Aorta (tissue), 5 donors: Measurements from ENCODE around the gene MRPL2. TPM values are rescaled to one million over a fixed set of nuclear protein-coding genes. Genes with fewer than 3 reads are reported as not detected.
"Not testable (repeated sequence)": the region's sequence is repeated elsewhere in the genome, so short reads cannot be mapped to it uniquely, and the experiment has no call there.

Experiments used
- ATAC-seq: fragments of 200-7000 bp; cut with Tn5 transposase; one replicate; pipeline ENCODE4 v1.9.1; 2022; ENCODE audit warnings: moderate library complexity; ENCODE audit not compliant: low FRiP score
- DNase-seq, 2 donors: peaks; one replicate each; pipeline ENCODE4 v3.0.0-alpha.2; 2020
- H3K27ac ChIP-seq, 2 donors: one replicate each; pipeline ENCODE4 v1.5.1; 2013; ENCODE audit warnings: low read length in 2 of 2, mild to moderate bottlenecking in 2 of 2, moderate library complexity in 2 of 2, control low read depth in 1 of 2, inconsistent platforms in 1 of 2, low read depth in 1 of 2
- H3K27me3 ChIP-seq, 2 donors: one replicate each; pipeline ENCODE4 v1.6.1; 2013; ENCODE audit warnings: control low read depth in 1 of 2, low read length in 1 of 2, mild to moderate bottlenecking in 1 of 2, moderate library complexity in 1 of 2; ENCODE audit not compliant: insufficient read depth in 2 of 2, control insufficient read depth in 1 of 2
- H3K36me3 ChIP-seq, 2 donors: one replicate each; pipeline ENCODE4 v1.6.1; 2013; ENCODE audit warnings: control low read depth in 1 of 2, low read length in 1 of 2, mild to moderate bottlenecking in 1 of 2; ENCODE audit not compliant: insufficient read depth in 2 of 2, control insufficient read depth in 1 of 2
- H3K4me1 ChIP-seq, 2 donors: one replicate each; pipeline ENCODE4 v1.6.1; 2013; ENCODE audit warnings: low read length in 2 of 2, control low read depth in 1 of 2, mild to moderate bottlenecking in 1 of 2, moderate library complexity in 1 of 2; ENCODE audit not compliant: insufficient read depth in 2 of 2, control insufficient read depth in 1 of 2
- H3K4me3 ChIP-seq, 2 donors: one replicate each; pipeline ENCODE4 v1.5.1; 2013; ENCODE audit warnings: low read length in 2 of 2, control low read depth in 1 of 2, mild to moderate bottlenecking in 1 of 2
- H3K9me3 ChIP-seq: one replicate; pipeline ENCODE4 v1.6.1; 2013; ENCODE audit warnings: mild to moderate bottlenecking, low read length; ENCODE audit not compliant: control insufficient read depth
- WGBS, 2 donors: extraction: QIAGEN DNeasy Blood & Tissue Kit; methylation state at CpG; one replicate each; pipeline ENCODE4 v1.1.7; 2013; 5-methylcytosine and 5-hydroxymethylcytosine counted together
- intact Hi-C, 2 donors: fragments of 100-400 bp; cut with DNase I; formaldehyde crosslinking; loops; one replicate each; pipeline versions ENCODE4 v1.14.2 to v1.15.0; 2022
- polyA plus RNA-seq, 2 donors: library from polyadenylated mRNA; stranded (reverse); fragments of 200-250 nt; gene quantifications; one replicate each; pipeline ENCODE4 v1.2.3, GENCODE V29; 2013
- total RNA-seq, 2 donors: library from RNA; stranded (reverse); fragmentation: NEBNext Ultra II Directional; extraction: Animal tissue kit (Norgen Biotek cat#: 25700); gene quantifications; one replicate each; pipeline ENCODE4 v1.2.1, GENCODE V29; 2021
- donor health status: healthy with polysubstance abuse.
- donor health status: Bipolar disorder and iron deficiency.
- donor health status: DM: no; HTN: no; CAD: no.
- donor health status: DM: no; HTN: no; CAD: no.
- donor health status: DM: yes; HTN: yes; CAD: no.

The MRPL2 gene
- total and polyA plus RNA-seq, 4 donors, result 29.3 to 55.2 (median 32.0) TPM

DNA sequence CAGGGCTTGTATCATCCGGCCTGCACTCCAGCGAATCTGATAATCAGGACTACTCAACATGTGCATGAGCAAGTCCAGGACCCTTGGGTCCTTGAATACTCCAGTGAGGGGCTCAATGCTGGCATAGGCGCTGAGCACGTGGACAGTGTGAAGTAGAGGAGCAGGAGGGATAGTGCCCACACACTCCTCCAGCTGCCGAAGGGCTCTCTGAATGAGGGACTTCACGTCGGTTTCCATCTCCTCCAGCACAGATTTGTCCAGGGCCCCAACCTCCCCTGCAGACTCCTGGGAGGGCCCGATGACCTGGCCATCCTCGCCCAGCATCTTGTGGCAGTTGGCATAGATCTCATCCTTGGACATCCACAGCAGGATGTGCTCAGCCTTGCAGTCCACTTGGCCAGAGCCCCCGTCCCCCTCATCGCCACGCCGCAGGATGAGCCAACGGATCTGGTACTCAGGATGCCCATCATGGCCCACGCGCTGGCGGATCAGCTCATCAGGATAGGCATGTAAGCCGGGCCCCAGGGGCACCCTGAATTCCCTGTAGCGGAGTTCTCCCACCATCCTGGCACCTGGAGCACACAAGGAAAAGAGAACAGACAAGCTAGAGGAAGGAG is 6.9 kb downstream of the MRPL2 start:
- H3K27ac ChIP-seq, result peak overlapping the region in 1 of 2 donors; percentile 82
- H3K9me3 ChIP-seq, result no peaks in the 10 kb centered on the region
- no peak for DNase-seq
- intact Hi-C loops, result loop anchor here (2.0 to 5.0 kb wide), 2 partner anchors 38 to 125 kb away; partner anchors contain the start of genes CNPY3 (in 1 of the 2) and KLHDC3 (in 1 of the 2)
- peaks cover 0 to 5% of the 10 kb centered on the region in 2 donors for H3K36me3 ChIP-seq
- no peaks in the 10 kb centered on the region for H3K27me3 ChIP-seq
- no peaks in the 10 kb centered on the region for H3K4me1 ChIP-seq
- 86 to 88% methylated on average over 19 of the region's 19 CpGs for WGBS, 2 donors
- H3K4me3 ChIP-seq, result no peak overlapping the region
- no peak for ATAC-seq

DNA sequence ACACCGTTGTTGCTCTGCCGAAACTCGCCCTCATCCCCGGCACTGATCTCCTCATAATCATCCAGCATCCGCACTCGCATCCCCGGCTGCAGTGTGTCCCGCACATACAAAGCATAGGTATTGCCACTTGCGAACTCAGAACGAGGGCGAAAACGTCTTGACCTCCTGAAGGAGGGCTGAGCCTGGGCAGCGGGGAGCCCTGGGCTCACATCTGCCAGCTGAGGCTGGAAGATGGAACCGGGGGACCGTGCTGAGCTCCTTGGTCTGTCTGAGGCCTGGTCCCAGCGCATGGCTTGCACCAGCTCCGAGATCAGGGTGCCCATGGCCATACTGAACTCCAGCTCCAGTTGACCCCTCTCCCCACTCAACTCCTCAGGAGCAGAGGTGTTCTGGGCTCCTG is 8.3 kb downstream of the MRPL2 start:
- H3K9me3 ChIP-seq, result no peaks in the 10 kb centered on the region
- intact Hi-C loops, result loop anchor here in 1 of 2 donors (5.0 kb wide), 1 partner anchor 124 kb away; the partner anchor contains the start of gene CNPY3
- no peak for ATAC-seq
- H3K4me3 ChIP-seq, result no peak overlapping the region
- no peak for DNase-seq
- no peaks in the 10 kb centered on the region for H3K4me1 ChIP-seq
- no peaks in the 10 kb centered on the region for H3K27me3 ChIP-seq
- WGBS, 2 donors, result 92 to 95% methylated on average over 17 of the region's 17 CpGs
- H3K27ac ChIP-seq, result no peak overlapping the region
- peaks cover 0 to 7% of the 10 kb centered on the region in 2 donors for H3K36me3 ChIP-seq

DNA sequence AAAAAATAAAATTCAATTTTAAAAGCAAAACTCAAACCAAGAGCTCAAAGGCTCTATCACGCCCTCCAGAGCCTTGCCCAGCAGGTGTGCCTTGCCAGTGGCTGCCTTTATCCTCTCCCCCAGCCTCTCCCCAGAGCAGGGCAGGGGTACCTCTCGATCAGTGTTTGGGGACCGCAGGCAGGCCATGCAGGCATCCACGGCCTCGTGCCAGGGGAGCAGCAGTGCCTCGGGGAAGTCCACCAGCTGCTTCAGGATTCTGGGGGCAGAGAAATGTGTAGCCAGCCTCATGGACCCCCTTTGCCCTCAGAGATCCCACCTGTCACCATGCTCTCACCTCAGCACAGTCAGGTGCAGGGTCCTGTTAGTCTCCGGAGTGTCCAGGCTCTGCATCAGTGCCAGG is 11.2 kb downstream of the MRPL2 start:
- WGBS, 2 donors, result 82 to 91% methylated on average over 7 of the region's 7 CpGs
- Histone ChIP-seq H3K9me3 (no peaks in the 10 kb centered on the region), H3K27me3 (no peaks in the 10 kb centered on the region), H3K27ac (no peak overlapping the region), H3K4me1 (no peaks in the 10 kb centered on the region), H3K4me3 (no peak overlapping the region), H3K36me3 (peaks cover 0 to 5% of the 10 kb centered on the region in 2 donors)
- ATAC-seq (no peak), DNase-seq (peak in 1 of 2 donors; percentile 46)
- intact Hi-C loops, result no loop called here

DNA sequence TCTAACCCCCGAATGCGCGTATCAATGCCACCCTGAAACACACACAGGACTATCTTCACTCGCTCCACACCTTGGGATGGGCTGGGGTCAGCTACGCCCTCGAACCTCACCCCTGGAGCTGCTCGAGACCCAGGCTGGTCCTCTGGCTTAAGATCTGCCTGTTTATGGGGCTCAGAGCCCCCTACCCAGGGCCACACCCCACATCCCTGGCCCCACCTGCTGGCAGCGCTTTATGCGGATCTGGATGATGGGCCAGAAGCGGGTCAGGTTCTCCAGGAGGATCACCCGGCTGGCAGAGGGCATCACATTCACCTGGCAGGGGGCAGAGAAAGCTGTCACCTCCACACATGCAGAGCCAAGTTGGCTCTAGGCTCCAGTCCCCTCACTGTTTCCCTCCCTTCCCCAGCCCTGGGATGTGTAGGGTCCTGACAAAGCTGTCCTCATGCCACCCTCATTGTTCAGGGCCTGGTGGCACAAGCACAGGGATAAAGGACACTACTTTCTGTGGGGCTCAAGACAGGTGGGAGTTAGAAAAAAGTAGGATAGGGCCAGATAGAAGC is 13.8 kb downstream of the MRPL2 start:
- 90 to 91% methylated on average over 11 of the region's 11 CpGs for WGBS, 2 donors
- no peaks in the 10 kb centered on the region for H3K27me3 ChIP-seq
- DNase-seq, result peak in 1 of 2 donors; percentile 59
- H3K4me1 ChIP-seq, result no peaks in the 10 kb centered on the region
- ATAC-seq, result no peak
- no peak overlapping the region for H3K4me3 ChIP-seq
- no peaks in the 10 kb centered on the region for H3K9me3 ChIP-seq
- peaks cover 0 to 5% of the 10 kb centered on the region in 2 donors for H3K36me3 ChIP-seq
- H3K27ac ChIP-seq, result no peak overlapping the region
- intact Hi-C loops, result no loop called here

DNA sequence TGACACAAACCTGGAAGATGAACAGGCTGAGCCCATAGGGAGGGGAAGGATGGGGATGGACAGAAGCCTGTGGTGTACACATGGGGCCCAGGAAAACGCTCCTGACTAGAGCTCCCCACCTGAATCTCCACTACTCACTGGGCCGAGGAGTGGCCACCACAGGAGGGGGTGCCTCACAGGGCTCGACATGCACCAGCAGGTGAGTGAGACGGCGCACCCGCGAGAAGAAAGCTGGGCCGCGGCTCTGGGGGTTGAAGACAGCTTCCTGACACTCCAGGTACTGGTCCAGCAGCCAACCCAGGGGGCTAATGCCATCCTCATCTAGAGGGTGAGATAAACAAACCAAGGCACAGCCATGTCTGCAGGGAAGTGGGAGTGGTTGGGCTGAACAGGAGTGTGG is 15.9 kb downstream of the MRPL2 start:
- H3K4me3 ChIP-seq, result no peak overlapping the region
- no peaks in the 10 kb centered on the region for H3K9me3 ChIP-seq
- DNase-seq (peak in 1 of 2 donors; percentile 74), ATAC-seq (no peak)
- peaks cover 0 to 2% of the 10 kb centered on the region in 2 donors for H3K36me3 ChIP-seq
- no peak overlapping the region for H3K27ac ChIP-seq
- no peaks in the 10 kb centered on the region for H3K4me1 ChIP-seq
- no peaks in the 10 kb centered on the region for H3K27me3 ChIP-seq
- intact Hi-C loops, result no loop called here
- WGBS, 2 donors, result 91 to 92% methylated on average over 9 of the region's 9 CpGs

DNA sequence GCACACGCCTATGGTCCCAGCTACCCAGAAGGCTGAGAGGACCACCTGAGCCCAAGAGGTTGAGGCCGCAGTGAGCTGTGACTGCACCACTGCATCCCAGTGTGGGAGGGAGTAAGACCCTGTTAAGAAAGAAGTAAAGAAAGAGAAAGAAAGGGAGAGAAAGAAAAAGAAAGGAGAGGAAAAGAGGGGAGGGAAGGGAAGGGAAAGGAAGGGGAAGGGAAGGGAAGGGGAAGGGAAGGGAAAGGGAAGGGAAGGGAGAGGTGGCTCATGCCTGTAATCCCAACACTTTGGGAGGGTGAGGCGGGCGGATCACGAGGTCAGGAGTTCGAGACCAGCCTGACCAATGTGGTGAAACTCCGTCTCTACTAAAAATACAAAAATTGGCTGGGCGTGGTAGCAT is 17.8 kb downstream of the MRPL2 start:
- H3K9me3 ChIP-seq, H3K4me1 ChIP-seq, H3K27me3 ChIP-seq, intact Hi-C loops, H3K4me3 ChIP-seq, H3K27ac ChIP-seq, H3K36me3 ChIP-seq, ATAC-seq: not testable (repeated sequence)
- peak in 1 of 2 donors; percentile 59 for DNase-seq
- WGBS, 2 donors, result 87 to 89% methylated on average over 5 to 8 of the region's 8 CpGs

DNA sequence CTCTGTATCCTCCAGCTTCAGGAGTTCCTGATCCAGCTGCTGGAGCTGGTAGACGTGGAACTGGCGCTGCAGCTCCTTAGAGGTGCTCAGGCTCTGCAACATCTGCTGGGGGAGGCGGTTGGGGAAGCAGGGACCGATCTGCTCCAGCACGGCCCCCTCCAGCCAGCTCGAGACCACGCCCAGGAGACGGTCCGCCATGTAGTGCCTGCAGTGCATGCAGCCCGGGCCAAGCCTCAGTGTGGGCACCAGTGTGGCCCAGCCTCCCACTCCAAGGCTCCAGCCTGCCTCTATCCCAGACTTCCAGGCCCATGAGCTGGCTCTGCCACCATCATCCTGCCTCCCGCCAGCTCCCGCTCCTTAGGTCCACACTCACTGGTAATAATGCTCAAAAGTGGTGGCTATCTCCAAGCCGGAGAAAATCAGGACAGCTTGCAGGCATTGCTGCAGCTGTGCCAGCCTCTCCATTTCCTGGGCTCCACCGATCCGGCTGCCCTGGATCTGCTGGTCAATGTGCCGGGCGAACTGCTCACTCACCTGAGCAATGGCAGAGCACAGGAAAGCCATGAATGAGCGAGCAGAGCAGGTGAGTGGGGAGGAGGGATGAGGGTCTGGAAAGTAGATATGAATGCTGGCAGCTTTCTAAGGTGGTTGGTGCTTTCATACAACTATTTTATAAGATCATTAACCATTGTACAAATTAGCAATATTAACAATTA is 18.5 kb downstream of the MRPL2 start:
- intact Hi-C loops, result no loop called here
- ATAC-seq (no peak), DNase-seq (peak in 1 of 2 donors; percentile 71)
- H3K9me3 ChIP-seq, result no peaks in the 10 kb centered on the region
- no peak overlapping the region for H3K27ac ChIP-seq
- no peaks in the 10 kb centered on the region for H3K4me1 ChIP-seq
- H3K27me3 ChIP-seq, result no peaks in the 10 kb centered on the region
- H3K4me3 ChIP-seq, result no peak overlapping the region
- WGBS, 2 donors, result 90 to 94% methylated on average over 18 of the region's 18 CpGs
- no peaks in the 10 kb centered on the region for H3K36me3 ChIP-seq

DNA sequence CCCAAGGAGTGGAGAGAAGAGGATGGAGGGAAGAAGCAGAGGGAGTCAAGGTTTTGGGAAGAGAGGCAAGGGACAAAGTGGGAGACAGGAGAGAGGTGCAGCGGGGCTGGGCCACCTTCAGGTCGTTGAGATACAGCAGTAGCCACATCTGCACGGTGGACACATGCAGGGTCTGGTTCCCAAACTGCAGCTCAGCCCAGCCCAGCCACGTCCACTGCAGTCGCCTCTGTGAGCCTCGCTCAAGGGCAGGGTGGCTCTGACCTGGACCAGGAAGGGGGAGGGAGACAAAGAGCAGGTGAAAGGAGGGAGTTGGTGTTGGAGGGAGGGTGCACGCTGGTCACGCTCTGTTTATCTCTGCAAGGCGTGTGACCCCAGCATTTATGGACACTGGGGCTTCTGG is 20.5 kb downstream of the MRPL2 start:
- Histone ChIP-seq H3K27me3 (no peaks in the 10 kb centered on the region), H3K9me3 (no peaks in the 10 kb centered on the region), H3K4me3 (no peak overlapping the region), H3K27ac (no peak overlapping the region), H3K36me3 (peaks cover 0 to 2% of the 10 kb centered on the region in 2 donors), H3K4me1 (no peaks in the 10 kb centered on the region)
- ATAC-seq (no peak), DNase-seq (peak in 1 of 2 donors; percentile 54)
- 77 to 87% methylated on average over 9 of the region's 9 CpGs for WGBS, 2 donors
- intact Hi-C loops, result no loop called here
